ENCODE results near the gene PHACTR1.
"Not testable (repeated sequence)": the region's sequence is repeated elsewhere in the genome, so short reads cannot be mapped to it uniquely, and the experiment has no call there.

Gene PHACTR1

DNA sequence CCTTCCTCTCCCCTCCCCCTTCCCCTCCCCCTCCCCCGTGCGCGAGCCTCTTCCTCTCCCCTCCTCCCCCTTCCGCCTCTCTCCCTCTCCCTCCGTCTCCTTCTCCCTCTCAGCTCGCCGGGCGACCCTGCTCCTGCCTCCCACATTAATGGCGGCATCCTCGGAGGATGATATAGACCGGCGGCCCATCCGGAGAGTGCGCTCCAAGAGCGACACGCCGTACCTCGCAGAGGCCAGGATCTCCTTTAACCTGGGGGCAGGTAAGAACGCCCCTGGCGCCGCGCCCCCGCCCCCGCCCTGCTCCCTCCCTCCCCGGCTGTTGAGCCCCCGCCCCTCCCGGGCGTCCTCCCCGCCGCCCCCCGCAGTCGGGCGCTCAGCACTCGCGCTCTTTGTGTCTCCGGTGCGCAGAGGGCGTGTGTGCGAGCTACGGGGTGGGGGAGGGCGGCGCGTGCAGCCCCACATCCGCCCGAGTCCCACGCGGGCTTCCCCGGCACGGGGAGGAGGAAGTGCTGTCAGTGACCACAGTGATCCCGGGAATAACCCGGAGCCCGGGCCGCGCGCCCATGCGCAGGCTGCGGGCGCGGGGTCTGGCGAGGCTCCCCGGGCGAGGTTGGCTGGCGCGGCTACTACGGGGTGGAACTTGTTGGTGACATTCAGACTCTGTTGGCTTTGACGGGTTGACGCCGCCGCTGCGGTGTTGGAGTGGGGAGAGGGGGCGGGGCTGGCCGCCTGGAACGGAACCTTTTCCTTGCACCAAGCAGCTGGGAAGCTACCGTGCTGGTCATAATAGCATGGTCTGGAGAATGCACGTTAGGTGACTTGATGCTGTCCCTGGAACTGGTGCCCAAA is 33.2 kb downstream of the PHACTR1 start:
- no peak for DNase-seq (ENCODE audit: low read depth in 1 of 2, low spot score in 1 of 2)

DNA sequence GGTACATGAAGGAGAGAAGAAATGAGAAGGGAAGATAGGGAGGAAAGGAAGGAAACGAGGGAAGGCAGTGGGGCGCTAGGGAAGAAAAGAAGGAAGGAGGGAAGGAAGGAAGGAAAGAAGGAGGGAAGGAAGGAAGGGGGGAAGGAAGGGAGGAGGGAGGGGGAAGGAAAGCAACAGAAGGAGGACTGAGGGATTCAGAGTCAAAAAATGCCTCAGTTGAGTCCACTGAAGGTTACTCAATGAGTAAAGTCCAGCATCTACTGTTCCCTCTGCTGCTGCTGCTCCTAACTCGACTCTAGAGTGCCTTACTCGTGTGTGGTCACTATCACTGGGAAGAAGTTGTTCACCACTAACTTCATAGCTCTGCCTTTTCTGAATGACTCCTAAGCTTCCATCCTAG is 33.8 kb downstream of the PHACTR1 start:
- DNase-seq (ENCODE audit: low read depth in 1 of 2, low spot score in 1 of 2): no peak

DNA sequence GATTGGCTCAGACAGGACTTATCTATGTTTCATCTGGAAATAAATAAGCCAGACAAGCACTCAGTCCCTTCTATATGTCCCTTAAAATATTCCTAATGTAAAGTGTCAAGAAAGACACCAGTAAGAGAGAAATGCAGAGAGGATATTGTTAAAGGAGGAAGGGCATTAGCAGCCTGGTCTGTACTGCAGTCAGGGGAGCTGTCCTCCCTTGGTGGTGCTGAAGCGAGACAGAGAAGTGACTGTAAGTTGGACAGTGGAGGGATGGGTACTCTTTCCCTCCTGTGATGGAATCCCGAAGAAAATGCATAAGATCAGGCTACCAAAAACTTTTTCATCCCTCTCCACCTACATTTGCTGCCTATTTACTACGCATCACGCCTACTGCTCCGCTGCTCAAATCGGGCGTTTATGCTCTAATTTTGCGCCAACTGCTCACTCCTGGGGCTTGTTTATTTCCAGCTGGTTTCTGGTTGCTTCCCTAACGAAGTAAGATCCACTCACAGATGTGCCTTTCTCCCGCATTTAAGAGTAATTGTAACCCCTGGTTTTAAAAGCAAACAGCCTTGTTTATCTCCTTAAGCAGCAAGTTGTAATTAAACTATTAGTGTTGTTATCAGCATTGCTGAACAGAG is 35.2 kb downstream of the PHACTR1 start:
- DNase-seq (ENCODE audit: low read depth in 1 of 2, low spot score in 1 of 2): peak in 1 of 2 donors; percentile 8

DNA sequence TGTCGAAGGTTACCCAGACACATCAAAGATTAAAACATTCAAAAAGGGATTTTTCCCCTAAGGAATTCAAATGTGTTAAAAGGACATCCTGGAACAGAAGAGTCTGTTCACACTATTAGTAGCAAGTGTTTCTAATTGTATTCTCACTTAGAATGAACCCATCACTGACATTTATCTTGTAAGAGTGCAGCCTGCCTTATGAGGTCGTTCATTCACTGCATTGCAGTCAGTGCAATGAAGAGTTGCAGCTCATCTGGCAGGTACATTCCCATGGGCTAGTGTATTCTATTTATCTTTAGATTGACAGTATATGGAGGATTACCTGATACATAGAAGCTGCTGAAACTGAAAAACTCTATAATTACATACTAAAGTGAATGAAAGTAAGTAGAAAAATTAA is 36.5 kb downstream of the PHACTR1 start:
- DNase-seq (ENCODE audit: low read depth in 1 of 2, low spot score in 1 of 2): no peak

DNA sequence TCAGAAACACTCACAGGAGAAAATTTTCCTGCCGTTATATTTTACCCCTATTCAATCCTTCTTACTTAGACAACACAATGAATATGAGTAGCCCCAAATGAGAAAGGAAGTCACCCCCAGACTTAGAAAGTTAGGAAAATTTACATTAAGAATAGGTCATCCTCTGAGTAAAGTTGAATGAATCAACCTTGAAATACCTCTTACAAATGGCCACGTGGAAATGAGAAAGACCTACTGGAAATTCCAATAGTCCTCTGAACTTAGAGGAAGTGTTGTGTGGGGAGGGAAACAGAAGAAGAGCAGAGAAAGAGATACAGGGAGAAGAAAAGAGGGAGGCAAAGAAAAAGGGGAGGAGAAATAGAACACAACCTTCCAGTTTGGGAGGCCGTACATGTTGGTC is 43.7 kb downstream of the PHACTR1 start:
- DNase-seq (ENCODE audit: low read depth in 1 of 2, low spot score in 1 of 2): no peak

DNA sequence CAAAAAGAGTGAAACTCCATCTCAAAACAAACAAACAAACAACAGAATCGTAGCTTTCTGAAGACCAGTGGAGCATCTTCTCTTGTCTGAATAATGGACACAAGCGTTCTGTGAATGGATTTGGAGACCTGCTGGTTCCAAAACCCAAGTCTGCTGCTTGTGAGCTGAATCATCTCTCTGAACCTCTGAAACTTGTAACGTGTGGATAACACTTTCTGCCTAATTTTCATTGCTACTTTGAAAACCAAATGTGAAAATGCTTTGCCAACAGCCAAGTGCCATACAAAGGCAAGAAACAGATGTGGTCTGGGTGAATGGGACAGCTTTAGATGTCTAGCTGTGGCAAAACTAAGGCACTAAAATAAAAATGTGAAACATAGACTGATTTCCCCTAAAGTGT is 44.3 kb downstream of the PHACTR1 start:
- DNase-seq (ENCODE audit: low read depth in 1 of 2, low spot score in 1 of 2): no peak

DNA sequence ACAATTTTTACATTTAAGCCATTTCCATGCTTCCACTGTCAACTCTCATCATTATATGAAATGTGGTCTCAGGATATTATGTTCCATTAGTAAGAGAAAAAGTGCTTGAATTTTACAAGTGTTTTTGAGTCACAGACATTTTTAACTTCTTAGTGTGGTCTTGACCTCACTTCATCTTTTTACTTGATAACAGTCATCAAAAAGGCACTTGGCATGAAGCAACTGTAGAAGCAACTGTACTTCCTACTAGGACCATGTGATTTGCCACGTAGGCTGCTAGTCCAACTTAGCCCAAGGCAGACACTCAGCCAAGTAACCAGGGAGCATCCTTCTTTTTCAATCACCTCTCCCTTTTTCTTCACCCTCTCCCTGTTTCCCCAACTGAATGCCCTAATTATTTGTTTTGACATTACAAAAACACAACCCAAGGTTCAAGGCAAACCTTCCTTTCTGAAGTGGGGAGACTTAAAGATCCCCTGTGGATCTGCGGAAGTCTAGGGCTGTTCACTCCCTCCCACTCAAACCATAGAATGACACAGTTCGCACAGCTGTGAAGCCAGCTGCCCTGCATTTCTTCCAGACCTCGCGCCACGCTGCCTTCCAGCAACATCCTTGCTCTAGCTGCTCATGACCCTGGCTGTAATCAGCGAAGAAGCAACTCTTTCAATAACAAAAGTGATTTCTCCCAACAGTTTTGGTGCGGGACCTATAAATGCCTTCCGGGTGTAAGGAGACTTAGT is 45.0 kb downstream of the PHACTR1 start:
- no peak for DNase-seq (ENCODE audit: low read depth in 1 of 2, low spot score in 1 of 2)

DNA sequence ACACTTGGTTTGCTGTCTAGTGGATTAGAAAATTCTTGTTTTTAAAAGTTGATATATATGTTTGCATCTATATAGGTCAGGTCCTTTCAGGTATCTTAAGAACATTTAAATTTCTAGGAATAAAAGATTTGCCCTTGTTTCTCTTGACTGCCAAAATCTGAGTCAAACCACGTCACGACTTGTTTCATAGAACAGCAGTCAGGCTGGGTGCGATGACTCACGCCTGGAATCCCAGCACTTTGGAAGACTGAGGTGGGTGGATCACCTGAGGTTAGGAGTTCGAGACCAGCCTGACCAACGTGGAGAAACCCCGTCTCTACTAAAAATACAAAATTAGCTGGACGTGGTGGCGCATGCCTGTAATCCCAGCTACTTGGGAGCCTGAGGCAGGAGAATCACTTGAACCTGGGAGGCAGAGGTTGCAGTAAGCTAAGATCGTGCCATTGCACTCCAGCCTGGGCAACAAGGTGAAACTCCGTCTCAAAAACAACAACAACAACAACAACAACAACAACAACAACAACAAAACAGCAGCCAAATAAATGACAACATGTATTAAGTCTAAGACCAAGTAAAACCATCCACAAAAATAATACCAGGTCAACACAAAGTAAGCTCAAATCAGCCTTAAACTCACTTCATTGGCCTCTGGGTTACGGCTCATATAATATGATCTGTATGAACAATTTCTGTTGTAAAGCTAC is 46.3 kb downstream of the PHACTR1 start:
- DNase-seq (ENCODE audit: low read depth in 1 of 2, low spot score in 1 of 2): not testable (repeated sequence)

DNA sequence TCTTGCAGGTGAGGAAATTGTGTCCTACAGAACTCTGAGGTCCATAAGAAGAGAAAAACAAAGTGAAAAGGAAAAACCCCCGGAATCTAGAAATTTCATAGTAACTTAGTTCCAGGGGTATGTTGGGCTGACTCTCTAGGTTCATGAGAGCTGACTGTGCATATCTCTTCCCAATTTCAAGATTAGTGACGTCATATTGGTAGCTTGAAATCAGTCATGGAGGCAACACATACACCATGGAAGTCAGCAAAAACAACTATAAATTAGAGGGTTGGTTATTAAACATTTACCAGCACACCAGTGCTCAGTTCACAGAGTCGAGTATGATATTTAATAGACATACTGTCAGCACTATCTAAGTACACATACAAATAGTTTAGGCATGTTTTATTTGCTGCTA is 49.8 kb downstream of the PHACTR1 start:
- no peak for DNase-seq (ENCODE audit: low read depth in 1 of 2, low spot score in 1 of 2)

DNA sequence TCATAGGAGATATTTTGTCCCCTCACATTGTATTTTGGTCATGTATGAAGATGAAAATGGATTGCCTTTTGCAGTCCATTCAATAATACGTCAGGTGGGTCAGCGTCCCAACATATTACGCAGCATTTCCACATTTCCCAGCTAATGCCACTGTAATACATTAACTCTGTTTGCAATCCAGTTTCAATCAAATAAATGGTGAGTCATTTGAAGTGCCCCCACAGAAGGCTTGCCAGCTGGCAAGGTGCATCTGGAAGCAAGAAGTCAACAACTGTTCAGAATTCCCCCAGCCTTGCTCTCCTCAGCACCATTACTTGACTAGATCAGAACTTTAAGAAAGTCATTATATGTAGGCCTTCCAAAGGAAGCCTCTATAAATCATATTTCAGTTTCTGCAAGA is 50.4 kb downstream of the PHACTR1 start:
- DNase-seq (ENCODE audit: low read depth in 1 of 2, low spot score in 1 of 2): no peak

DNA sequence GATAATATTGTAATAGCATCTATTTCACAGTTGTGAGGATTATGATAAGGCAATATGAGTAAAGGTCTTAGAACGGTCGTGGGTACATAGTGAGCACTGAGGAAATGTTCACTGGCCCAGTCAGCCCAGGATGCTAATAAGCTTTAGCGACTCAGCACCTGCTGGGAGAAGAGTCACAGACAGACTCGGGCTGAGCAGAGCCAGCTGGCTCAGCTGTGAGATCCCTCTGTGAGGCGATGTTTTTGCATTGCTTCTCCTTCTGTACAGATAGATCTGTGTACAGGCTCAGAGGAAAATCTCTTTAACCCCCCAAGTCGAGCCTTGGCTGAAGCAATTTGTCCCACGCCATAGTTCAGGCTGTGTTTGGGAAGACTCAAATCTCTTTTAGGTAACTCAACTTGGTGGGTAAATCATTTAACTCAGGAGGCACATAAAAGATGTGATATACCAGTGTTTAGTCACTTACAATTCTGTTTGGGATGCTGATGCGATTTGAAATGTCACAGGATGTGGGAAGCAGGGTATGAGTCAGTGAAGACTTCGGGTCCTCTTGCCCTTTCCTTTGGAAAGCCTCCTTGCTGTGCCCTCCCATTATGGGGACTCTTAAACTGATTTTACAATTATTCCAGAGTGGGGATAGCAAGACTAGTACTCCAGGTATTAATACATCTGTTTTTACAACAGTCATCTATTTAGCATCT is 53.1 kb downstream of the PHACTR1 start:
- no peak for DNase-seq (ENCODE audit: low read depth in 1 of 2, low spot score in 1 of 2)

DNA sequence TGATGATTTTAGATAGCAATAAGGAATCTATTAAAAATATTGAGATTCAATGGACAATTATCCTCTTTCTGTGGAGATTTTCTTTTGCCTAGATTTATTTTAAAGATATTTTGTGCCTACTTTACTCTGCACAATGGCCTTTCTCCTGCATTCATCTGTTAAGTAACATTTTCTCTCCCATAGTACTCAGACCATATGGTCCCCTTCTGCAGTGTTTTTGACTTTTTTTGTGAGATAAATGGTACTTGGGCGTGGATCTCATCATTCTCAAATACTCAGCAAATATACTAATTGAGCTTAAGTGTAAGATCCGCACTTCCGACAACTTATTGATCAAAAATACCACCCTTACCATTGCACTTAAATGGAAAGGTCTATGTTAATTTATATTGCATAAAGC is 55.8 kb downstream of the PHACTR1 start:
- no peak for DNase-seq (ENCODE audit: low read depth in 1 of 2, low spot score in 1 of 2)

DNA sequence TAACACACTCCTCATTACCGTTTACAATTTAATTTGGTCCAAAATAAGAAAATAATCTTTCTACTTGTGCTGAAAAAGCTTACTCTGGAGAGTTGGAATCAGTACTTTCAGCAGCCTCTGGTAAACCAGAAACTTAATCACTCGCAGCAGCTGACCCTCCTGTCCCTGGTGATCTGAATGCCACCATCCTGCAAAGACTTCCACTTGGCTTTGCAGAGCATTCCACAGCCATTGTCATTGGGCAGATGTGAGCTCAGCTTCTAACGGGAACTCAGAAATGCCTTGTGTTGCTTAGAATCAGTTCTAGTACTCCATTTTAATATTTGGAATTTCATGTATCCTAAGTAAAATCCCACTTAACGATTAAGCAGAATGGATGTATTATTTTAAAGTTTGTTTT is 59.7 kb downstream of the PHACTR1 start:
- no peak for DNase-seq (ENCODE audit: low read depth in 1 of 2, low spot score in 1 of 2)

DNA sequence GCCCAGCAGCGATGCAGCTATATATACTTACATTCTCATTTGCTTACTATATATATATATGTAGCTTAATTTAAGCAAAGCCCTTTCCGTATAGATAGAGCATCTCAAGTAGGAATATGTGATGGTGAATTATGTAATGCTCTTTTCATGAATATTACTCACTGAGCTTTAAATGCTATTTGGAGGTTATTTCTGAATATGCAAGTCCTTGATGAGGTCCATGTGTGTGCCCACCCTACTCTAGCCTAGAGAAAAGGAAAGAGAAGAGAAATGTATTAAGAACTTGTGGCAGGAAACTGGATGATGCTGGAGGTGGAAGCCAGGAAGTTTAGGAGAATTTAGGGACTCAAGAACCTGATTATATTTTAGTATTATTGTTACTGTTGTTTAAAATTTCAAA is 63.2 kb downstream of the PHACTR1 start:
- DNase-seq (ENCODE audit: low read depth in 1 of 2, low spot score in 1 of 2): no peak

DNA sequence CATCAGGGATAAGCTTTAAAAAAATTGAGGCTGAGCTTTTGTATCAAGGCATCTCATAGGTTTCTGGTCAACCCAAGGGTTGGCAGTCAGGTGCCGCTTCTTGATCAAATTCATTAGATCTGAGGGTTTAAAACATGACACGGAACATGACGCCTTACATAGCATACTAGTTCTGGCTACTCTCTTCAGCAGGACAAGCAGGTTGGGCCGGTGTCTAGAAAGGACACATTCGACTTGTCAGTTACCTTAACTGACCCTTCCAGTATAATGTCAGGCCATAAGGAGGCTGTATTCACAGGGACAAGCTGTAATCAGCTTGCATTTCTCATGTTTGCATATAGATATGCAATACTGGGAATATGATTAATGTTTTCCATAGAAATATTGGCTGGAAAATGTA is 65.6 kb downstream of the PHACTR1 start:
- no peak for DNase-seq (ENCODE audit: low read depth in 1 of 2, low spot score in 1 of 2)

DNA sequence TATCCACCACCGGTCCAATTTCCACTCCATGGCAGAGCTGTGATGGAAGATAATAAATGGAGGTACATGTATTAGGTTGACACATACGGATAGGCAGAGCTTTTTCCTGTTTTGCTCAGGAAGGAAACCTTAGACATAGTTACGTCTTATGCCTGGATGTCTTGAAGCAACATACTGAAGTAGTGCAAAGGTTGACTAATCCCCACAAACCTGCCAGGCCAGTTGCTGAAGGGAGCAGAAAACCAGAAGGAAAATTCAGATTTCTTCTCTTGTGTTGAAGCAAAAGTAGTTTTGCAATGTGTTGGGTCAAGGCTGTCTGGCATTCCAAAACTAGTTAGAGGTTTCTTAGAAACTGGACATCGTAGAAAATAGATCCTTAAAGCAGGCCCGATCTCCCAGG is 68.7 kb downstream of the PHACTR1 start:
- DNase-seq (ENCODE audit: low read depth in 1 of 2, low spot score in 1 of 2): no peak

DNA sequence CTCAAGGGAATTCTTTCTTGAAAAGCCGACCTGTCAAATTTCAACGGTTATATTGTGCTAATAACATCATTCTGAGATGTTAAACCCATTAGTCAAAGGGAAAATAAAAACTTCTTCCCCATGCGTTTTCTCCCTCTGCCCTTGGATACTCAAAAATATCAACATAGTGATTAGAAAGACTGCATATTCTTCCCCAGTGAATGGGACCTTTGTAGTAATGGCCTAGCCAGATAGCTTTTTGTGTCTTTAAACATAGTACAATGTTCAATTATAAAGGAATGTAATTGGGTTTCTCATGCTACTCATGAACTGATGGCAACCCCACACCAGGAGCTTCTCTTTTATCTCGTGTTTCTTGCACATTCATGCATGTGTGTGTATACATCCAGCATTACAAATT is 69.4 kb downstream of the PHACTR1 start:
- no peak for DNase-seq (ENCODE audit: low read depth in 1 of 2, low spot score in 1 of 2)

DNA sequence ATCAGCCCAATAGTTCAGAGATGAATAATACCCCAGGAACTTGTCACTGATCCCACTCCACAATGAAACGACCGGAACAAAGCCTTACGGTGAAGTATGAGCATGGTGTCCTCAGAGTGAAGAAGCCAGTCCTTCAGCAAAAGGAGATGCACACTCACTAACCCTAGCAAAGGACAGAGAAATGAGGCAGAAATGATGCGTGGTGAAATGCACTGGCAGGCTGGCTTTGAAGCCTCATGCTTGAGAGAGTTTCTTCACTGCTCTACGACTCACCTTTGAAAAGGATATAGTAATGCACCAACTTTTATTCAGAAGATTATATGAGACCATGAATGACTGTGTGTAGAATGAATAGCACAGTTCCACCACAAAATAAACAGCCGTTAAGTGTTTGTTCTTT is 74.8 kb downstream of the PHACTR1 start:
- no peak for DNase-seq (ENCODE audit: low read depth in 1 of 2, low spot score in 1 of 2)

DNA sequence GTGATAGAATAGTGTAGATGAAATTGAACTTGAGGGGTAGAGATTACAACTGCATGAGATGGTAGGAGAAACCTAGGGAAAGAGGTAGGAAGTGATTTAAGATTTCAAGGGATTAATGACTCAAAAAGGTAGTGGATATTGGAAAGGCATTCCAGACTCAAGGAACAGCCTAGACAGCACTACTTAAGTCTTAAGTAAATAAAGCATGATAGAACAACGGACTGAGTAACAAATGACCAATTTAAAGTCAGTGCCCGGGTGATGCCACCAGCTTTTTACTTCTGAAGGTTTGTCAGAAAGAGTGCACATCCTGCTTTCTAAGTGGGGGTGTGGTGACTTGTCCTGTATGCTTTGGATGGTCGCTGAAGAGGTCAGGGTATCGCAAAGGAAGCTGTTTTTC is 81.8 kb downstream of the PHACTR1 start:
- DNase-seq (ENCODE audit: low read depth in 1 of 2, low spot score in 1 of 2): no peak

DNA sequence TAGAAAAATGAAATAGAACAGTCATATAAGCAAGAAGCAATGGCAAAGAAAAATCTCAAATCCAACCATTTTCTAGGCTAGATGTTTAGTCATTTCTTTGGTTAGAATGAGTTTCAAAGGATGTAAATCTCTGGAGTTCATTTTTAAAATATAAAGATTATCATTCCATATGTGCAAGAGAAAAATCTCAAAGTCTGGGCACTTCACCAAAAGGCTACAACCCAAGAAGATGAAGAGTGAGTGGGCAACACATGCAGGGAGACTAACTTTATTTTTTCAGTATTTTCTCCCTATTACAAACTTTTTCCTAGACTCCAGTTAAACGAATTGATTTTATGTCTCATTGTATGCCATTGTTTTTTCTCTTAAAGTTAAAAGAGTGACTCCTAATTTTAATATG is 83.6 kb downstream of the PHACTR1 start:
- no peak for DNase-seq (ENCODE audit: low read depth in 1 of 2, low spot score in 1 of 2)

DNA sequence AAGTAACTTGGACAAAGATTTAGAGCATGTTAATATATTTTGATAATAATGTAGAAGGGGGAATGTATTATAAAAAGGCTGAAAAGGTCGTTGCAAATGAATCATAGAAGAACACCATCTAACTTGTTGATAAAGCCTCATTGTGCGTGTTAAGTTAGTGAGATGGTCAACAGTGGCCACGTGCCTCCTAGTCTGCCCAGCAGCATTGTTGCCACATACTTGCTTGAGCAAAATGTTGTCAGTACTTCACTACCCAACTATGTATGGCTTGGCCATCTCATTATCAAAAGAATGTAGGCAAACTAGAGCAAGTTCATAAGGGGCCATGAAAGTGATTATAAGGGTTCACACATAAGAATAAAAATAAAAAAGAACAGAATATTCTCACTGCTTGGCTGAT is 84.6 kb downstream of the PHACTR1 start:
- DNase-seq (ENCODE audit: low read depth in 1 of 2, low spot score in 1 of 2): no peak
